IMR-90 (cell line): ENCODE measurements around the gene CES3. TPM values are rescaled to one million over a fixed set of nuclear protein-coding genes. Genes with fewer than 3 reads are reported as not detected.

Experiments used
- ATAC-seq: fragments of 200-7000 bp; cut with Tn5 transposase; 2 replicates; pipeline ENCODE4 v1.9.1; 2020; ENCODE audit warnings: low read depth, mild to moderate bottlenecking, moderate library complexity
- BruUV-seq: library from RNA; stranded (reverse); fragments of 400-500 nt; replicated peaks from 2 replicates; lab custom pipeline; 2021; lab: Mats Ljungman, UMichigan
- CTCF ChIA-PET: fragments of 300-600 bp; formaldehyde crosslinking; extraction: SDS; loops from one replicate; lab custom pipeline; 2021; ENCODE audit warnings: antibody characterized with exemption; lab: Yijun Ruan, JAX
- POLR2A ChIA-PET: fragments of 300-600 bp; sonication (Branson Sonifier 250); formaldehyde crosslinking; loops from one replicate; lab custom pipeline; 2022; ENCODE audit warnings: antibody characterized with exemption; ENCODE audit not compliant: unreplicated experiment; lab: Charles Lee
- DNase-seq: peaks from one replicate; pipeline ENCODE4 v3.0.0; 2013
- H2AFZ ChIP-seq: replicated peaks from 2 replicates; pipeline ENCODE3; 2013; ENCODE audit warnings: low read length, mild to moderate bottlenecking; ENCODE audit not compliant: poor library complexity
- H2AK5ac ChIP-seq: 2 replicates; pipeline ENCODE4 v1.6.1; 2013; ENCODE audit warnings: low read depth, low read length, inconsistent platforms
- H2AK9ac ChIP-seq: replicated peaks from 2 replicates; pipeline ENCODE3; 2013; ENCODE audit warnings: mild to moderate bottlenecking, low read depth, low read length, moderate library complexity; ENCODE audit not compliant: poor library complexity
- H2BK120ac ChIP-seq: 2 replicates; pipeline ENCODE4 v1.6.1; 2013; ENCODE audit warnings: low read depth, low read length, inconsistent platforms
- H2BK15ac ChIP-seq: 3 replicates; pipeline ENCODE4 v1.6.1; 2013; ENCODE audit warnings: low read depth, low read length, inconsistent platforms
- H2BK20ac ChIP-seq: 2 replicates; pipeline ENCODE4 v1.6.1; 2013; ENCODE audit warnings: low read depth, mild to moderate bottlenecking, inconsistent platforms, low read length, moderate library complexity
- H2BK5ac ChIP-seq: 2 replicates; pipeline ENCODE4 v1.6.1; 2013; ENCODE audit warnings: mild to moderate bottlenecking, low read depth, low read length, inconsistent platforms; ENCODE audit not compliant: poor library complexity, severe bottlenecking
- H3K14ac ChIP-seq: replicated peaks from 2 replicates; pipeline ENCODE4 v1.6.1; 2013; ENCODE audit warnings: low read depth, low read length, inconsistent platforms
- H3K18ac ChIP-seq: 2 replicates; pipeline ENCODE4 v1.6.1; 2013; ENCODE audit warnings: low read depth, low read length, control low read depth
- H3K23ac ChIP-seq: 2 replicates; pipeline ENCODE4 v1.6.1; 2013; ENCODE audit warnings: low read depth, low read length, inconsistent platforms
- H3K27ac ChIP-seq: 2 replicates; pipeline ENCODE4 v1.5.1; 2013; ENCODE audit warnings: mild to moderate bottlenecking, control low read depth, low read length; ENCODE audit not compliant: insufficient read depth
- H3K27me3 ChIP-seq: 2 replicates; pipeline ENCODE4 v1.6.1; 2013; ENCODE audit warnings: low read length; ENCODE audit not compliant: control insufficient read depth, insufficient read depth
- H3K36me3 ChIP-seq: 2 replicates; pipeline ENCODE4 v1.6.1; 2013; ENCODE audit warnings: low read length, mixed read lengths; ENCODE audit not compliant: control insufficient read depth, insufficient read depth
- H3K4ac ChIP-seq: 2 replicates; pipeline ENCODE4 v1.6.1; 2013; ENCODE audit warnings: low read depth, low read length, inconsistent platforms
- H3K4me1 ChIP-seq: 2 replicates; pipeline ENCODE4 v1.6.1; 2013; ENCODE audit warnings: low read length, mixed read lengths; ENCODE audit not compliant: control insufficient read depth, insufficient read depth
- H3K4me2 ChIP-seq: 2 replicates; pipeline ENCODE4 v1.6.1; 2013; ENCODE audit warnings: low read depth, mild to moderate bottlenecking, control low read depth, low read length, moderate library complexity
- H3K4me3 ChIP-seq: 2 replicates; pipeline ENCODE4 v1.5.1; 2013; ENCODE audit warnings: low read depth, mild to moderate bottlenecking, control low read depth, low read length, moderate library complexity; ENCODE audit not compliant: insufficient read depth
- H3K56ac ChIP-seq: 2 replicates; pipeline ENCODE4 v1.6.1; 2013; ENCODE audit warnings: low read length, inconsistent platforms; ENCODE audit not compliant: insufficient read depth; ENCODE audit errors: extremely low read depth
- H3K79me1 ChIP-seq, 2 experiments: 2 replicates each; pipeline ENCODE4 v1.6.1; 2013; ENCODE audit warnings: low read length in 2 of 2, inconsistent platforms in 1 of 2, low read depth in 1 of 2
- H3K9ac ChIP-seq: 2 replicates; pipeline ENCODE4 v1.6.1; 2013; ENCODE audit warnings: low read depth, low read length, control low read depth
- H3K9me1 ChIP-seq: 2 replicates; pipeline ENCODE4 v1.6.1; 2013; ENCODE audit warnings: low read length, inconsistent platforms; ENCODE audit not compliant: insufficient read depth
- H3K9me3 ChIP-seq: 2 replicates; pipeline ENCODE4 v1.6.1; 2013; ENCODE audit warnings: low read length; ENCODE audit not compliant: control insufficient read depth, insufficient read depth
- H4K20me1 ChIP-seq: 2 replicates; pipeline ENCODE4 v1.6.1; 2013; ENCODE audit warnings: low read length, inconsistent platforms; ENCODE audit not compliant: insufficient read depth
- H4K5ac ChIP-seq: 2 replicates; pipeline ENCODE4 v1.6.1; 2013; ENCODE audit warnings: mild to moderate bottlenecking, low read depth, low read length, control low read depth
- H4K8ac ChIP-seq, 2 experiments: 2 replicates each; pipeline ENCODE4 v1.6.1; 2013; ENCODE audit warnings: low read depth in 2 of 2, low read length in 2 of 2, control low read depth in 1 of 2, inconsistent platforms in 1 of 2
- H4K91ac ChIP-seq: 2 replicates; pipeline ENCODE4 v1.6.1; 2013; ENCODE audit warnings: low read depth, low read length, inconsistent platforms; ENCODE audit not compliant: insufficient read depth
- BHLHE40 ChIP-seq: fragments of 150-350 bp; IDR thresholded peaks from 2 replicates; pipeline ENCODE4 v1.6.1; 2016; ENCODE audit warnings: mild to moderate bottlenecking, low read depth, low read length
- CEBPB ChIP-seq: IDR thresholded peaks from 2 replicates; pipeline ENCODE4 v1.6.1; 2012; ENCODE audit warnings: low read depth, low read length, improper control_type of control experiment
- CHD1 ChIP-seq: IDR thresholded peaks from 2 replicates; pipeline ENCODE4 v1.6.1; 2012; ENCODE audit warnings: low read depth, low read length, improper control_type of control experiment
- FOS ChIP-seq: fragments of 150-350 bp; IDR thresholded peaks from 2 replicates; pipeline ENCODE4 v1.6.1; 2016; ENCODE audit warnings: low read depth, low read length
- MAFK ChIP-seq: IDR thresholded peaks from 2 replicates; pipeline ENCODE4 v1.6.1; 2012; ENCODE audit warnings: low read depth, low read length, improper control_type of control experiment
- MAZ ChIP-seq: IDR thresholded peaks from 2 replicates; pipeline ENCODE4 v1.6.1; 2012; ENCODE audit warnings: low read depth, mild to moderate bottlenecking, low read length, improper control_type of control experiment, moderate library complexity, borderline replicate concordance
- MXI1 ChIP-seq: IDR thresholded peaks from 2 replicates; pipeline ENCODE4 v1.6.1; 2012; ENCODE audit warnings: low read depth, mild to moderate bottlenecking, low read length, moderate library complexity, borderline replicate concordance
- NFE2L2 ChIP-seq: fragments of 150-350 bp; IDR thresholded peaks from 2 replicates; pipeline ENCODE4 v1.6.1; 2016; ENCODE audit warnings: low read depth, mild to moderate bottlenecking, low read length
- POLR2A ChIP-seq: IDR thresholded peaks from 2 replicates; pipeline ENCODE4 v1.6.1; 2012; ENCODE audit warnings: mild to moderate bottlenecking, low read depth, low read length
- RAD21 ChIP-seq: IDR thresholded peaks from 2 replicates; pipeline ENCODE4 v1.6.1; 2012; ENCODE audit warnings: low read length, improper control_type of control experiment
- RCOR1 ChIP-seq: IDR thresholded peaks from 2 replicates; pipeline ENCODE4 v1.6.1; 2012; ENCODE audit warnings: mild to moderate bottlenecking, low read length, improper control_type of control experiment; ENCODE audit not compliant: insufficient replicate concordance
- RFX5 ChIP-seq: IDR thresholded peaks from 2 replicates; pipeline ENCODE4 v1.8.0; 2012; ENCODE audit warnings: low read depth, mild to moderate bottlenecking, low read length, moderate library complexity
- SMC3 ChIP-seq: fragments of 150-350 bp; IDR thresholded peaks from 2 replicates; pipeline ENCODE4 v1.6.1; 2016; ENCODE audit warnings: low read depth, mild to moderate bottlenecking, antibody characterized with exemption, low read length, moderate library complexity
- USF2 ChIP-seq: fragments of 150-350 bp; IDR thresholded peaks from 2 replicates; pipeline ENCODE4 v1.6.1; 2017; ENCODE audit warnings: mild to moderate bottlenecking, antibody characterized with exemption, low read length, low read depth
- WGBS, 2 experiments: methylation state at CpG; one replicate each; pipeline versions ENCODE4 v1.1.5 to v1.1.7; 2013; ENCODE audit warnings: missing lambda C conversion rate in 2 of 2; ENCODE audit not compliant: insufficient read length in 1 of 2; ENCODE audit errors: extremely low coverage in 2 of 2; 5-methylcytosine and 5-hydroxymethylcytosine counted together
- dilution Hi-C: fragments of 300-500 bp; cut with HindIII; formaldehyde crosslinking; loops from one replicate; pipeline ENCODE4 v1.14.3; 2018; ENCODE audit warnings: low sequenced_read_pairs; ENCODE audit not compliant: unreplicated experiment
- in situ Hi-C: fragments of 300-500 bp; cut with MboI; formaldehyde crosslinking; loops from 3 replicates; pipeline ENCODE4 v1.14.3; 2019; ENCODE audit warnings: low sequenced_read_pairs, inconsistent platforms, mixed read lengths
- intact Hi-C: fragments of 100-400 bp; cut with micrococcal nuclease; formaldehyde crosslinking; loops from 2 replicates; pipeline ENCODE4 v1.10.0; 2022
- polyA plus RNA-seq, 3 experiments: library from polyadenylated mRNA; depleted of rRNA; stranded (reverse); fragments of >200 nt; gene quantifications; 2 replicates each; pipeline ENCODE4 v1.2.3, GENCODE V29; 2012; ENCODE audit warnings: low replicate concordance in 1 of 3
- total RNA-seq: library from RNA; depleted of rRNA; stranded (reverse); fragments of >200 nt; gene quantifications from 2 replicates; pipeline ENCODE4 v1.2.3, GENCODE V29; 2012
- TF ChIP-seq, protein P1 (sequence below): fragments of 150-350 bp; IDR thresholded peaks from 2 replicates; pipeline ENCODE4 v1.6.1; 2016; ENCODE audit warnings: low read depth, mild to moderate bottlenecking, low read length, moderate library complexity, borderline replicate concordance
- TF ChIP-seq, protein P2 (sequence below): conservative IDR thresholded peaks from 2 replicates; pipeline ENCODE4 v1.5.1; 2012; ENCODE audit warnings: mild to moderate bottlenecking, low read depth, low read length, improper control_type of control experiment

The CES3 gene
- total and polyA plus RNA-seq, 2 of the 4 experiments (the other 2 are of a cell fraction): 0.03 TPM; not detected in 1

DNA sequence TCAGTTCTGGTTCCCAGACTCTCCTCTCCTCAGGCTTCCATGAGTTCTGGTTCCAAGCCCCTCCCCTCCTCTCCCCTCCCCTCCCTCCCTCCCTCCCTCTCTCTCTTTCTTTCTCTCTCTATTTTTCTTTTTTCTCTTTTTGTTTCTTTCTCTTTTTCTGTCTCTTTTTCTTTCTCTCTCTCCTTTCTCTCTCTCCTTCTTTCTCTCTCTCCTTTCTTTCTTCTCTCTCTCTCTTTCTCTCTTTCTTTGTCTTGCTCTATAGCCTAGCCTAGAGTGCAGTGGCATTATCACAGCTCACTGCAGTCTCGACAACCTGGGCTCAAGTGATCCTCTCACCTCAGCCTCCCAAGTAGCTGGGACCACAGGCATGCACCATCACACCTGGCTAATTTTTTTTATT lies 796 bp upstream of the CES3 start:
- intact Hi-C loops: no loop called here
- Histone ChIP-seq H4K5ac (no peak overlapping the region), H3K18ac (no peak overlapping the region), H3K4me2 (no peak overlapping the region), H2BK5ac (no peak overlapping the region), H3K56ac (no peak overlapping the region), H2AK5ac (no peak overlapping the region), H4K20me1 (no peaks in the 10 kb centered on the region), H2AK9ac (no peak overlapping the region), H3K79me1 (no peaks in the 10 kb centered on the region), H3K4me1 (no peaks in the 10 kb centered on the region), H3K14ac (no peak overlapping the region), H2BK120ac (no peak overlapping the region), H3K9me1 (peaks cover 3% of the 10 kb centered on the region; the same call in 1 of the 2 replicates), H3K4me3 (no peak overlapping the region), H3K27ac (no peak overlapping the region), H3K4ac (no peak overlapping the region), H3K9ac (no peak overlapping the region), H4K8ac (no peak overlapping the region), H2BK15ac (no peak overlapping the region), H3K36me3 (no peaks in the 10 kb centered on the region), H3K27me3 (peaks cover 28% of the 10 kb centered on the region), H3K23ac (no peak overlapping the region), H3K9me3 (no peaks in the 10 kb centered on the region), H4K91ac (no peak overlapping the region), H2BK20ac (no peak overlapping the region), H2AFZ (no peak overlapping the region)
- TF ChIP-seq MAZ (no peak), USF2 (no peak), BHLHE40 (no peak), NFE2L2 (no peak), RAD21 (no peak), MXI1 (no peak), SMC3 (no peak), FOS (no peak), POLR2A (no peak), RFX5 (no peak), CEBPB (no peak), CHD1 (no peak), RCOR1 (no peak), MAFK (no peak)
- TF ChIP-seq, protein P1, sequence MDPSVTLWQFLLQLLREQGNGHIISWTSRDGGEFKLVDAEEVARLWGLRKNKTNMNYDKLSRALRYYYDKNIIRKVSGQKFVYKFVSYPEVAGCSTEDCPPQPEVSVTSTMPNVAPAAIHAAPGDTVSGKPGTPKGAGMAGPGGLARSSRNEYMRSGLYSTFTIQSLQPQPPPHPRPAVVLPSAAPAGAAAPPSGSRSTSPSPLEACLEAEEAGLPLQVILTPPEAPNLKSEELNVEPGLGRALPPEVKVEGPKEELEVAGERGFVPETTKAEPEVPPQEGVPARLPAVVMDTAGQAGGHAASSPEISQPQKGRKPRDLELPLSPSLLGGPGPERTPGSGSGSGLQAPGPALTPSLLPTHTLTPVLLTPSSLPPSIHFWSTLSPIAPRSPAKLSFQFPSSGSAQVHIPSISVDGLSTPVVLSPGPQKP: no peak
- TF ChIP-seq, protein P2, sequence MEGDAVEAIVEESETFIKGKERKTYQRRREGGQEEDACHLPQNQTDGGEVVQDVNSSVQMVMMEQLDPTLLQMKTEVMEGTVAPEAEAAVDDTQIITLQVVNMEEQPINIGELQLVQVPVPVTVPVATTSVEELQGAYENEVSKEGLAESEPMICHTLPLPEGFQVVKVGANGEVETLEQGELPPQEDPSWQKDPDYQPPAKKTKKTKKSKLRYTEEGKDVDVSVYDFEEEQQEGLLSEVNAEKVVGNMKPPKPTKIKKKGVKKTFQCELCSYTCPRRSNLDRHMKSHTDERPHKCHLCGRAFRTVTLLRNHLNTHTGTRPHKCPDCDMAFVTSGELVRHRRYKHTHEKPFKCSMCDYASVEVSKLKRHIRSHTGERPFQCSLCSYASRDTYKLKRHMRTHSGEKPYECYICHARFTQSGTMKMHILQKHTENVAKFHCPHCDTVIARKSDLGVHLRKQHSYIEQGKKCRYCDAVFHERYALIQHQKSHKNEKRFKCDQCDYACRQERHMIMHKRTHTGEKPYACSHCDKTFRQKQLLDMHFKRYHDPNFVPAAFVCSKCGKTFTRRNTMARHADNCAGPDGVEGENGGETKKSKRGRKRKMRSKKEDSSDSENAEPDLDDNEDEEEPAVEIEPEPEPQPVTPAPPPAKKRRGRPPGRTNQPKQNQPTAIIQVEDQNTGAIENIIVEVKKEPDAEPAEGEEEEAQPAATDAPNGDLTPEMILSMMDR: no peak
- DNase-seq: no peak
- no TSS peak for BruUV-seq
- ATAC-seq: no peak
- dilution Hi-C loops: no loop called here
- POLR2A ChIA-PET: no interaction called here
- in situ Hi-C loops: loop anchor here (5.0 to 10.0 kb wide), 2 partner anchors 197 to 495 kb away; partner anchors contain the start of genes FBXL8 and TRADD
- CTCF ChIA-PET: interaction anchor here (1.0 to 1.5 kb wide), 5 partner anchors 10 to 195 kb away, joined by 3 to 4 read pairs (median 4); no protein-coding TSS in a partner anchor
- 100% methylated on average over 1 of the region's 1 CpG; no CpG with 5 or more reads in 1 of the 2 experiments for WGBS, 2 experiments
